Sigmoid colon (tissue), 3 donors: ENCODE data around the gene MRPL42.

Source experiments
- POLR2A ChIP-seq, 2 donors: fragments of 450-650 bp; IDR thresholded peaks; one replicate each; pipeline ENCODE4 v1.6.1; 2016; ENCODE audit warnings: antibody characterized with exemption in 2 of 2, mild to moderate bottlenecking in 2 of 2, moderate library complexity in 2 of 2
- TF ChIP-seq, protein P1 (sequence below), 4 experiments: fragments of 450-650 bp in 3 of 4; fragments of 200-600 bp in 1 of 4; IDR thresholded peaks; one replicate each; pipeline ENCODE4 v1.5.1; 2016 to 2019; ENCODE audit warnings: antibody characterized with exemption in 4 of 4, mild to moderate bottlenecking in 3 of 4, moderate library complexity in 2 of 4

DNA sequence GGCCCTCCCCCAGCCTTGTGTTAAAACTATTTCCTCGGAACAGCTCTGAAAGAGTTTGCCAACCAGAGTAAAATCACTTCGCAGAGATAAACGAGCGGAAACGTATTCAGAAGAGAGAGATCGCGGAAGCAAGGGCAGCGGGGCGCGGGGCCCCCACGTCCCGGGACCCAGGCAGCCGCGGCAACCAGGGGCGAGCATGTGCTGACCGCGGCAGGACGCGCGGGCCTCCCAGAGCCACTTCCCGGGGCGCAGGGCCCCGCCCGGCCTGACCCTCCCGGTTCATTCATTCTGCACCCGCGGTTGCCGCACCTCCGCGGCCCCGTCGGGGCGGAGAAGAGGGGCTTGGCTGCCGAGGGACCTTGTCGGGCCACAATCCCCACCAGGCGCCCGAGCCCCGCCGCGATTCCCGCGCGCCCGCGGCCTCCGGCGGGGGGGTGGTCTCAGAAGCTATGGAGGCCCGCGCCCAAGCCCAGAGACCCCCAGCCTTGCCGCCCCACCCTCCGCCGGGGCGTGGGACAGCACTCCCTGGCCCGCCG is 26.2 kb upstream of the MRPL42 start:
- TF ChIP-seq, protein P1, sequence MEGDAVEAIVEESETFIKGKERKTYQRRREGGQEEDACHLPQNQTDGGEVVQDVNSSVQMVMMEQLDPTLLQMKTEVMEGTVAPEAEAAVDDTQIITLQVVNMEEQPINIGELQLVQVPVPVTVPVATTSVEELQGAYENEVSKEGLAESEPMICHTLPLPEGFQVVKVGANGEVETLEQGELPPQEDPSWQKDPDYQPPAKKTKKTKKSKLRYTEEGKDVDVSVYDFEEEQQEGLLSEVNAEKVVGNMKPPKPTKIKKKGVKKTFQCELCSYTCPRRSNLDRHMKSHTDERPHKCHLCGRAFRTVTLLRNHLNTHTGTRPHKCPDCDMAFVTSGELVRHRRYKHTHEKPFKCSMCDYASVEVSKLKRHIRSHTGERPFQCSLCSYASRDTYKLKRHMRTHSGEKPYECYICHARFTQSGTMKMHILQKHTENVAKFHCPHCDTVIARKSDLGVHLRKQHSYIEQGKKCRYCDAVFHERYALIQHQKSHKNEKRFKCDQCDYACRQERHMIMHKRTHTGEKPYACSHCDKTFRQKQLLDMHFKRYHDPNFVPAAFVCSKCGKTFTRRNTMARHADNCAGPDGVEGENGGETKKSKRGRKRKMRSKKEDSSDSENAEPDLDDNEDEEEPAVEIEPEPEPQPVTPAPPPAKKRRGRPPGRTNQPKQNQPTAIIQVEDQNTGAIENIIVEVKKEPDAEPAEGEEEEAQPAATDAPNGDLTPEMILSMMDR (IDR thresholded peaks at IDR 0.05), result no peak
- no peak for TF ChIP-seq POLR2A (IDR thresholded peaks at IDR 0.05)
